ENCODE results near the gene IL15. TPM values are rescaled to one million over a fixed set of nuclear protein-coding genes. Genes with fewer than 3 reads are reported as not detected.

Gene IL15
- total RNA-seq, 1 experiment from 2014 or later = 2.6 TPM

DNA sequence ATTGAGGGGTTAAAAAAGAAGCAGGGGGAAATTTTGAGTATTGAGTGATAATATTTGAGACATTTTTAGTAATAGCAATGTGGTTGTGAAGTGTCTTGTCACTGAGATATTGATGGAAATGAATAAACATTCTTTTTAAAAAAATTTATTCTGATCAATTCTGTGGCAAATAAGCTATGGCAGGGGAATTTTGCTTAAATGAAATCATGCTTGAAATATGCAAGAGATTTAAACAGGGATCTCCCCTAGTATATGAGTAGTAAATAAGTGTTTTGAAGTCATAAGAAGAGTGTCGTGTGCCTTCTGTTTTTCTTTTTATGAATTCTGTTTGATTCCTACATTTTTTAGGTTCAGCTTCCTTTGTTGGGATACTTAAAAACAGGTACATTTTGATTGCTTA is 23.2 kb downstream of the IL15 start:
- no peak for DNase-seq (ENCODE audit: low spot score)
- ChIA-PET CTCF (no interaction called here), POLR2A (no interaction called here)
- H3K4me1 Mint-ChIP-seq = no peaks in the 10 kb centered on the region
- no peaks in the 10 kb centered on the region for H3K36me3 Mint-ChIP-seq
- H3K9me3 Mint-ChIP-seq = no peaks in the 10 kb centered on the region
- H3K27me3 Mint-ChIP-seq (ENCODE audit: low read depth) = no peaks in the 10 kb centered on the region
- H3K4me3 Mint-ChIP-seq = no peak overlapping the region
- TF ChIP-seq GABPB1 (CRISPR knock-in tag; IDR thresholded peaks at IDR 0.05) (no peak), ZNF396 (CRISPR knock-in tag; IDR thresholded peaks at IDR 0.05; ENCODE audit: borderline replicate concordance) (no peak), NFE2L1 (CRISPR knock-in tag; IDR thresholded peaks at IDR 0.05) (no peak), GRHL2 (CRISPR knock-in tag; IDR thresholded peaks at IDR 0.05; ENCODE audit: insufficient replicate concordance, severe bottlenecking) (no peak)
- TF ChIP-seq, protein P1, sequence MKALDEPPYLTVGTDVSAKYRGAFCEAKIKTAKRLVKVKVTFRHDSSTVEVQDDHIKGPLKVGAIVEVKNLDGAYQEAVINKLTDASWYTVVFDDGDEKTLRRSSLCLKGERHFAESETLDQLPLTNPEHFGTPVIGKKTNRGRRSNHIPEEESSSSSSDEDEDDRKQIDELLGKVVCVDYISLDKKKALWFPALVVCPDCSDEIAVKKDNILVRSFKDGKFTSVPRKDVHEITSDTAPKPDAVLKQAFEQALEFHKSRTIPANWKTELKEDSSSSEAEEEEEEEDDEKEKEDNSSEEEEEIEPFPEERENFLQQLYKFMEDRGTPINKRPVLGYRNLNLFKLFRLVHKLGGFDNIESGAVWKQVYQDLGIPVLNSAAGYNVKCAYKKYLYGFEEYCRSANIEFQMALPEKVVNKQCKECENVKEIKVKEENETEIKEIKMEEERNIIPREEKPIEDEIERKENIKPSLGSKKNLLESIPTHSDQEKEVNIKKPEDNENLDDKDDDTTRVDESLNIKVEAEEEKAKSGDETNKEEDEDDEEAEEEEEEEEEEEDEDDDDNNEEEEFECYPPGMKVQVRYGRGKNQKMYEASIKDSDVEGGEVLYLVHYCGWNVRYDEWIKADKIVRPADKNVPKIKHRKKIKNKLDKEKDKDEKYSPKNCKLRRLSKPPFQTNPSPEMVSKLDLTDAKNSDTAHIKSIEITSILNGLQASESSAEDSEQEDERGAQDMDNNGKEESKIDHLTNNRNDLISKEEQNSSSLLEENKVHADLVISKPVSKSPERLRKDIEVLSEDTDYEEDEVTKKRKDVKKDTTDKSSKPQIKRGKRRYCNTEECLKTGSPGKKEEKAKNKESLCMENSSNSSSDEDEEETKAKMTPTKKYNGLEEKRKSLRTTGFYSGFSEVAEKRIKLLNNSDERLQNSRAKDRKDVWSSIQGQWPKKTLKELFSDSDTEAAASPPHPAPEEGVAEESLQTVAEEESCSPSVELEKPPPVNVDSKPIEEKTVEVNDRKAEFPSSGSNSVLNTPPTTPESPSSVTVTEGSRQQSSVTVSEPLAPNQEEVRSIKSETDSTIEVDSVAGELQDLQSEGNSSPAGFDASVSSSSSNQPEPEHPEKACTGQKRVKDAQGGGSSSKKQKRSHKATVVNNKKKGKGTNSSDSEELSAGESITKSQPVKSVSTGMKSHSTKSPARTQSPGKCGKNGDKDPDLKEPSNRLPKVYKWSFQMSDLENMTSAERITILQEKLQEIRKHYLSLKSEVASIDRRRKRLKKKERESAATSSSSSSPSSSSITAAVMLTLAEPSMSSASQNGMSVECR (CRISPR knock-in tag; IDR thresholded peaks at IDR 0.05; ENCODE audit: borderline replicate concordance) = no peak
- TF ChIP-seq, protein P2, sequence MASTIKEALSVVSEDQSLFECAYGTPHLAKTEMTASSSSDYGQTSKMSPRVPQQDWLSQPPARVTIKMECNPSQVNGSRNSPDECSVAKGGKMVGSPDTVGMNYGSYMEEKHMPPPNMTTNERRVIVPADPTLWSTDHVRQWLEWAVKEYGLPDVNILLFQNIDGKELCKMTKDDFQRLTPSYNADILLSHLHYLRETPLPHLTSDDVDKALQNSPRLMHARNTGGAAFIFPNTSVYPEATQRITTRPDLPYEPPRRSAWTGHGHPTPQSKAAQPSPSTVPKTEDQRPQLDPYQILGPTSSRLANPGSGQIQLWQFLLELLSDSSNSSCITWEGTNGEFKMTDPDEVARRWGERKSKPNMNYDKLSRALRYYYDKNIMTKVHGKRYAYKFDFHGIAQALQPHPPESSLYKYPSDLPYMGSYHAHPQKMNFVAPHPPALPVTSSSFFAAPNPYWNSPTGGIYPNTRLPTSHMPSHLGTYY (CRISPR knock-in tag; IDR thresholded peaks at IDR 0.05) = no peak
- TF ChIP-seq, protein P3, sequence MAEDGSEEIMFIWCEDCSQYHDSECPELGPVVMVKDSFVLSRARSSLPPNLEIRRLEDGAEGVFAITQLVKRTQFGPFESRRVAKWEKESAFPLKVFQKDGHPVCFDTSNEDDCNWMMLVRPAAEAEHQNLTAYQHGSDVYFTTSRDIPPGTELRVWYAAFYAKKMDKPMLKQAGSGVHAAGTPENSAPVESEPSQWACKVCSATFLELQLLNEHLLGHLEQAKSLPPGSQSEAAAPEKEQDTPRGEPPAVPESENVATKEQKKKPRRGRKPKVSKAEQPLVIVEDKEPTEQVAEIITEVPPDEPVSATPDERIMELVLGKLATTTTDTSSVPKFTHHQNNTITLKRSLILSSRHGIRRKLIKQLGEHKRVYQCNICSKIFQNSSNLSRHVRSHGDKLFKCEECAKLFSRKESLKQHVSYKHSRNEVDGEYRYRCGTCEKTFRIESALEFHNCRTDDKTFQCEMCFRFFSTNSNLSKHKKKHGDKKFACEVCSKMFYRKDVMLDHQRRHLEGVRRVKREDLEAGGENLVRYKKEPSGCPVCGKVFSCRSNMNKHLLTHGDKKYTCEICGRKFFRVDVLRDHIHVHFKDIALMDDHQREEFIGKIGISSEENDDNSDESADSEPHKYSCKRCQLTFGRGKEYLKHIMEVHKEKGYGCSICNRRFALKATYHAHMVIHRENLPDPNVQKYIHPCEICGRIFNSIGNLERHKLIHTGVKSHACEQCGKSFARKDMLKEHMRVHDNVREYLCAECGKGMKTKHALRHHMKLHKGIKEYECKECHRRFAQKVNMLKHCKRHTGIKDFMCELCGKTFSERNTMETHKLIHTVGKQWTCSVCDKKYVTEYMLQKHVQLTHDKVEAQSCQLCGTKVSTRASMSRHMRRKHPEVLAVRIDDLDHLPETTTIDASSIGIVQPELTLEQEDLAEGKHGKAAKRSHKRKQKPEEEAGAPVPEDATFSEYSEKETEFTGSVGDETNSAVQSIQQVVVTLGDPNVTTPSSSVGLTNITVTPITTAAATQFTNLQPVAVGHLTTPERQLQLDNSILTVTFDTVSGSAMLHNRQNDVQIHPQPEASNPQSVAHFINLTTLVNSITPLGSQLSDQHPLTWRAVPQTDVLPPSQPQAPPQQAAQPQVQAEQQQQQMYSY (CRISPR knock-in tag; IDR thresholded peaks at IDR 0.05) = no peak
- TF ChIP-seq, protein P4, sequence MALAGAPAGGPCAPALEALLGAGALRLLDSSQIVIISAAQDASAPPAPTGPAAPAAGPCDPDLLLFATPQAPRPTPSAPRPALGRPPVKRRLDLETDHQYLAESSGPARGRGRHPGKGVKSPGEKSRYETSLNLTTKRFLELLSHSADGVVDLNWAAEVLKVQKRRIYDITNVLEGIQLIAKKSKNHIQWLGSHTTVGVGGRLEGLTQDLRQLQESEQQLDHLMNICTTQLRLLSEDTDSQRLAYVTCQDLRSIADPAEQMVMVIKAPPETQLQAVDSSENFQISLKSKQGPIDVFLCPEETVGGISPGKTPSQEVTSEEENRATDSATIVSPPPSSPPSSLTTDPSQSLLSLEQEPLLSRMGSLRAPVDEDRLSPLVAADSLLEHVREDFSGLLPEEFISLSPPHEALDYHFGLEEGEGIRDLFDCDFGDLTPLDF (CRISPR knock-in tag; IDR thresholded peaks at IDR 0.05) = no peak
- no peak for ATAC-seq
- H3K27ac Mint-ChIP-seq = no peak overlapping the region

DNA sequence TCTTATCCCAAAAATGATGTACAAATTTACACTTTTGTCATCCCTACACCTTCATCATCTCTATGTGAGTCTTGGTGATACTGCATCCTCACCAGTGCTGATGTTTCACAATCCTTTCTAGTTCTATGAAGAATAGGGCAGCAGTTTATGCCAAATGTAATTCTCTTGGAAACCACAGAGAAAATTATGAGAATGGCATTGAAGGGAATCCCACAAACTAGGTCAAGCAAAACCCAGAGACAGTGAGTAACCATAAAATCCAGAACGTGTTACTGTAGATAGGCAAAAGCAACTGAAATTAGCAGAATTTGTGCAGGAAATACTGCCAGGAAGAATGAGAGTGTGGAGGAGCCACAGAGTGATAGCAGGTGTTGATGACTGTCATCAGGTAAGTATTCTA is 24.5 kb downstream of the IL15 start:
- ChIA-PET POLR2A (no interaction called here), CTCF (no interaction called here)
- Mint-ChIP-seq H3K4me3 (no peak overlapping the region), H3K4me1 (no peaks in the 10 kb centered on the region), H3K36me3 (no peaks in the 10 kb centered on the region), H3K9me3 (no peaks in the 10 kb centered on the region), H3K27me3 (ENCODE audit: low read depth) (no peaks in the 10 kb centered on the region), H3K27ac (no peak overlapping the region)
- ATAC-seq (no peak), DNase-seq (ENCODE audit: low spot score) (no peak)
- TF ChIP-seq, protein P5, sequence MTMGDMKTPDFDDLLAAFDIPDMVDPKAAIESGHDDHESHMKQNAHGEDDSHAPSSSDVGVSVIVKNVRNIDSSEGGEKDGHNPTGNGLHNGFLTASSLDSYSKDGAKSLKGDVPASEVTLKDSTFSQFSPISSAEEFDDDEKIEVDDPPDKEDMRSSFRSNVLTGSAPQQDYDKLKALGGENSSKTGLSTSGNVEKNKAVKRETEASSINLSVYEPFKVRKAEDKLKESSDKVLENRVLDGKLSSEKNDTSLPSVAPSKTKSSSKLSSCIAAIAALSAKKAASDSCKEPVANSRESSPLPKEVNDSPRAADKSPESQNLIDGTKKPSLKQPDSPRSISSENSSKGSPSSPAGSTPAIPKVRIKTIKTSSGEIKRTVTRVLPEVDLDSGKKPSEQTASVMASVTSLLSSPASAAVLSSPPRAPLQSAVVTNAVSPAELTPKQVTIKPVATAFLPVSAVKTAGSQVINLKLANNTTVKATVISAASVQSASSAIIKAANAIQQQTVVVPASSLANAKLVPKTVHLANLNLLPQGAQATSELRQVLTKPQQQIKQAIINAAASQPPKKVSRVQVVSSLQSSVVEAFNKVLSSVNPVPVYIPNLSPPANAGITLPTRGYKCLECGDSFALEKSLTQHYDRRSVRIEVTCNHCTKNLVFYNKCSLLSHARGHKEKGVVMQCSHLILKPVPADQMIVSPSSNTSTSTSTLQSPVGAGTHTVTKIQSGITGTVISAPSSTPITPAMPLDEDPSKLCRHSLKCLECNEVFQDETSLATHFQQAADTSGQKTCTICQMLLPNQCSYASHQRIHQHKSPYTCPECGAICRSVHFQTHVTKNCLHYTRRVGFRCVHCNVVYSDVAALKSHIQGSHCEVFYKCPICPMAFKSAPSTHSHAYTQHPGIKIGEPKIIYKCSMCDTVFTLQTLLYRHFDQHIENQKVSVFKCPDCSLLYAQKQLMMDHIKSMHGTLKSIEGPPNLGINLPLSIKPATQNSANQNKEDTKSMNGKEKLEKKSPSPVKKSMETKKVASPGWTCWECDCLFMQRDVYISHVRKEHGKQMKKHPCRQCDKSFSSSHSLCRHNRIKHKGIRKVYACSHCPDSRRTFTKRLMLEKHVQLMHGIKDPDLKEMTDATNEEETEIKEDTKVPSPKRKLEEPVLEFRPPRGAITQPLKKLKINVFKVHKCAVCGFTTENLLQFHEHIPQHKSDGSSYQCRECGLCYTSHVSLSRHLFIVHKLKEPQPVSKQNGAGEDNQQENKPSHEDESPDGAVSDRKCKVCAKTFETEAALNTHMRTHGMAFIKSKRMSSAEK (CRISPR knock-in tag; IDR thresholded peaks at IDR 0.05; ENCODE audit: borderline replicate concordance) = no peak
- no peak for TF ChIP-seq GABPB1 (CRISPR knock-in tag; IDR thresholded peaks at IDR 0.05)
- TF ChIP-seq CREM (CRISPR knock-in tag; IDR thresholded peaks at IDR 0.05) = no peak
- TF ChIP-seq, protein P2 (CRISPR knock-in tag; IDR thresholded peaks at IDR 0.05) = no peak
- TF ChIP-seq EMX1 (CRISPR knock-in tag; IDR thresholded peaks at IDR 0.05) = no peak
- TF ChIP-seq, protein P6, sequence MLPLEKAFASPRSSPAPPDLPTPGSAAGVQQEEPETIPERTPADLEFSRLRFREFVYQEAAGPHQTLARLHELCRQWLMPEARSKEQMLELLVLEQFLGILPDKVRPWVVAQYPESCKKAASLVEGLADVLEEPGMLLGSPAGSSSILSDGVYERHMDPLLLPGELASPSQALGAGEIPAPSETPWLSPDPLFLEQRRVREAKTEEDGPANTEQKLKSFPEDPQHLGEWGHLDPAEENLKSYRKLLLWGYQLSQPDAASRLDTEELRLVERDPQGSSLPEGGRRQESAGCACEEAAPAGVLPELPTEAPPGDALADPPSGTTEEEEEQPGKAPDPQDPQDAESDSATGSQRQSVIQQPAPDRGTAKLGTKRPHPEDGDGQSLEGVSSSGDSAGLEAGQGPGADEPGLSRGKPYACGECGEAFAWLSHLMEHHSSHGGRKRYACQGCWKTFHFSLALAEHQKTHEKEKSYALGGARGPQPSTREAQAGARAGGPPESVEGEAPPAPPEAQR (CRISPR knock-in tag; IDR thresholded peaks at IDR 0.05) = no peak
- TF ChIP-seq JUN (CRISPR knock-in tag; IDR thresholded peaks at IDR 0.05) = no peak
- TF ChIP-seq SMAD4 (CRISPR knock-in tag; IDR thresholded peaks at IDR 0.05) = no peak
- TF ChIP-seq, protein P7, sequence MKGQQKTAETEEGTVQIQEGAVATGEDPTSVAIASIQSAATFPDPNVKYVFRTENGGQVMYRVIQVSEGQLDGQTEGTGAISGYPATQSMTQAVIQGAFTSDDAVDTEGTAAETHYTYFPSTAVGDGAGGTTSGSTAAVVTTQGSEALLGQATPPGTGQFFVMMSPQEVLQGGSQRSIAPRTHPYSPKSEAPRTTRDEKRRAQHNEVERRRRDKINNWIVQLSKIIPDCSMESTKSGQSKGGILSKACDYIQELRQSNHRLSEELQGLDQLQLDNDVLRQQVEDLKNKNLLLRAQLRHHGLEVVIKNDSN (CRISPR knock-in tag; IDR thresholded peaks at IDR 0.05) = no peak
